ENCODE results near the gene ASB4.
"Not testable (repeated sequence)": the region's sequence is repeated elsewhere in the genome, so short reads cannot be mapped to it uniquely, and the experiment has no call there.

Gene ASB4

DNA sequence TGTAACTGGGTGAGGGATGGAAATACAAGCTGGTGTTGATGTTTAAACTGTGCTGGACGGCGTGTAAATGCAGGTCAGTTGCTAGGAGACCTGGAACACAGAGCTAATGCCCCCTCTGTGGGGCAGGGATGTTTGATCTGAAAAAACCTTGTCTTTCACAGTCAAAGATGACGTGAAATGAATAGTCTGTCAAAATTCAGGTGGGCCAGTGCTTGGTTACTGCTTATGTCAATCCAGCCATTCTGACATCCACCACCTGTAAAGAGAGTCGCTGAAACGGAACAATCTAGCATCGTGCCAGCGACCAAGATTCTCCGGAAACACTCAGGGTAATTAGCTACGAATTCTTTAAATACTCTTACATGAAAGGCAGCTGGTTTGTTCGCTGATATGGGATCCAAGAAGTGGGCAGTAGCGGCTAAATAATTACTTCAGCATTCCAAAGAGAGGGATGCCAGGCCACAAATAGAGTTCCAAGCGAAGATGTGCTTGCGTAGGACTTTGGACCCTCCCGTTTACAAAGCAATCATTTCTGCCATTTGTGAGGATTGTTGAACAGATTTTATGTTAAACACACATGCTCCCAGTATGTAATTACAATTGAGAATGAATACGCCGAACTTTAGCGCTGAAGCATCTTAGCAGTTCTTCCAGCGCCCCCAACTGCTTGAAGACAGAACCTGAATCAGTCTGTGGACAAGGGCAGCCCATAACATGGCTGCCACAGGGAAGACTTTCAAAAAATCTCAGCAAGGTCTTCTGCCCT, 7.3 kb upstream of the ASB4 start:
- peak; percentile 43 for DNase-seq

DNA sequence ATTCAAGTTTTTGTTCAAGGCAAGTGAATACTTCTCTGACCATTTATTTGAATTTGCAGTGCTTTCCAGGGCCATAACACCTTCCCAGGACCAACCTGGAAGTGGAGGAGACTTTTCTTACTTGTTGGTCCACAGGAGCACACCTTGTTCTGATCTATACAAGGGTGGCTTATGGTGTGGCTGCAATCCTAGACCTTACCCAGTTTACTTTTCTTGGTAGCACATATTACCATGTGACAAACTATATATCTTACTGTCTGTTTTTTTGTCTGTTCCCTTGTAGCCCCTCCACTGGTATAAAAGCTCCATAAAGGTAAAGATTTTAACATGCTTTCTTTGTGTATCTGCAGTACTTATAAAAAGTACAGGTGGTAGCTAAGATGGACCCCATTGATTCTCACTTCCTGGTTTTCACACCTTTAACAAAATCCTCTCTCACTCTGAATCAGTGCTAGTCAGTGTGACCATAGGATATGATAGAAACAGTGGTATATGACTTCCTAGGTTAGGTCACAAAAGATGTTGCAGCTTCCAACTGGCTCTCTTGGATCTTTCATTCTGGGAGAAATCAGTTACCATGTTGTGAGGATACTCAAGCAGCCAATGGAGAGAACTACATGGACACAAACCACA, 5.6 kb upstream of the ASB4 start:
- DNase-seq: no peak

DNA sequence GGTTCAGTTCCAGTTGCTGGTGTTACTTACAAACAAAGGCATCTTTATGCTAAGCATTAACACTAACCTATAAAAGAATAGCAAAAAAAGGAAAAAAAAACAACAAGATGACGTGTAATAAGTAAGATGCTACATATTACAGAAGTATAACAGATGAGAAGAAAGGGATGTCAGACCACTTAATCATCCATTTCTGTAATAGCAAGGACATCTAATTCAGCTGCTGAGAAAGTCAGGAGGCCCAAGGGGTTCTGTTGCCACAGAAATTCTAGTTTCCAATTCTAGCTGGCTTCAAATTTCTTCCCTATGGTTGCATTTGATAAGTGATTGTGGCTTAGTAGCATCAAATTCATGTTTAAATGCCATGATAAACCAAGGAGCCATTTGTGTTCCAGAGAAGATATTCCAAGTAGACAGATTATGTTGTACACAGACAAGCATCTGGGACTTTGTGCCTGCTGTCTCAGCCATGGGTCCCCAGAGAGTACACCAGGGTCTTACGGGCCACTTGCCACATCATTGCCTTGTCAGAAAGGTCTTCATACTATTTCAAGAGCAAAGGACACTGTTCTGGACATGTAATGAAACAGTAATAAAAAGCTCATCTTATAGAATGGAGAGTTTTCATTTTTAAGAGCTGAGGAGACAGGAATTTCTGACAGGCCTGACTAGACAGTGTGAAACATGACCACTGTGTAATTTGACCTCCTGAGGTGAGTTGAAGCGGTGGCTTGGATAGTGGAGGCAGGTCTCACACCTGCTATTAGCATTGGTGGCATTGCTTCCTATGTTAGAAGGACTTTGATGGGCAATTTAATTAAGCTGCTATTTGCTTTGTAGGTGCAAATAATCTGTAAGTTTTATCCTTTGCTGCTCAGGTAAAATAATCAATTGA, 4.2 kb upstream of the ASB4 start:
- DNase-seq: no peak

DNA sequence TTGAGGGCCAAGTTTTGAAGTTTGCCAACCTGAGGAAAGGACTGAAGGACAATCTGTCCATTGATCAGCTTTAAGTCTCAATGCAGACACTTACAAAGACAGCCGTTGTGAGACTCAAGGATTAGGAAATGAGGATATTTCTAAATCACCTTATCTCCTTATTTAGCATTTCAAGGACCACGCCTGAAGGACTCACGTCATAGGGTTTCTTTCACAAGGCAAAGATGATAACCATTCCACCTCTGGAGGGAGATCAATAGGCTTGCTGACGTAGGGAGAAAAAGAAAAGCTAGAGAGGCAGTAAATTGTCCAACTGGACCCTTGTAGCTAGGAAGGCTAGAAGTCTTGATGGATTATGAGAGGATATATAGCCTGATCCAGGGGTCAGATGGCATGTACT, 3.3 kb upstream of the ASB4 start:
- DNase-seq: no peak

DNA sequence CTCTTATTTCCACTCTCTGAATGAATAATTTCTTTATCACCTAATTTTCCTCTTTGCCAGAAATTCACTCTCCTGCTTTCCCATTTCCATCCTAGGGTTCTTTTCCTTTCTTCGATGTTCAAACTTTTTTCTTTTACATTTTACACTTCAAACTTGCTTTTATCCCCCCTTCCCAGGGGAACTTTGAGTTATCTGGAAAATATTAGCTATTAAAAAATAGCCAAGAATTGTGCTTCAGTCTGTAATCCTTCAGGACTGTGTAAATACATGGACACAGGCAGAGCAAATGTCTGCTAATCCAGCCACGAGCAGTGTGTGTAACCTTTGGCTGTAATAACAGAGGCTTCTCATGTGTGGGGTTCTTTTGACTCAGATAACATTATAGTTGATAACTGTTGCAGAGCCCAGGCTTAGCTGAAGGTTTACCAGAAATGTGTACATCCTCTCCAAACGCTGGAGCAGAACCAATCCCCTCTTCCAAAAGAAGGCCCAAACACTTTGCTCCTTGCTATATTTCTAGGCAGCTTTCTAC, 4.6 kb downstream of the ASB4 start:
- no peak for DNase-seq

DNA sequence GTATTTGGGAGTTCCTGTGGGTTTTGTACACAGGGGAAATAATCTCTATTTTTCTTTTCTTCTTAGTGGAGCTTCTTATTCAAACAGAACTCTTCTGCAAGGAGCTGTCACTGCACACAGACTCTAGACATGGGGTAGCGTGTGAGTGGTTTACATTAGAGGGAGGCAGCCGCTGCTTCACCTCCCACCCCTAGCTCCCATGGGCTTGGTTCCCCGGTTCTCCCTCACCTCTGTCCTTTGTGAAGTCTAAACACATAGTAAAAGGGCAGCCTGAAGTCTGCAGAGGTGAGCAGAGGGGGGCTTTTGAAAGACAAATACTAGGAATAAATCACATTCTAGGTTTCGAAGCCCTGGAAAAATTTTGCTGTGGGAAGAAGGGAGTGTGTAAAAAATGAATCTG, 5.5 kb downstream of the ASB4 start:
- DNase-seq: no peak

DNA sequence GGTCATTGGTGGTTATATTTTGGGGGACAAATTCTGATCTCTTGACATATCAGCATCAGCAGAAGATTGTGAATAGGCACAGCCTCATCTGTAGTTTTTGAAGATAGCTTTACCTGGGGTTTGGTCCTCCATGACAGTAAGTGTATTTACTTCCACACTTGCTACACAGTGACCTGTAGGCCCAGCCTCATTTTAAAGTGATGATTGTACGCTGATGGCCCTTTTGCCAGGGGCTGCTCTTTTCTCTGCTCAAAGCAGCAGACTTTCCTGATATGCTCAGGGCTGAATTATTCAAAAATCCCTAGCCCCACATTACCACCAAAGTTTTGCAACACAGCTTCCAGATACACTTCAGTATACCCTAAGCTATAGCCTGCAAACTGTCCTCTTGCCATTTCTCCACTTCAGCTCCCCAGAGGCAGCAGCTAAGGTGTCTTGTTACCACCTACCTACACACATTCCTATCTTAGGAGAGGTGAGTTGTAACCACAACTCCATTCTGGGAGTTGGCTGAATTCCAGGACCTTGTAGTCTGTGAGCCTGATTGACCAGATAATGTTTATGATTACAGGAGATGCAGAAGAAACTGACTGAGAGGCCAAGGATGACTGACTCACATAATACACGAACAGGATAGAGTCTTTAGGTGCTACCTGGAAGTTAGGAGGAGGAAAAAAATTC, 6.0 kb downstream of the ASB4 start:
- no peak for DNase-seq

DNA sequence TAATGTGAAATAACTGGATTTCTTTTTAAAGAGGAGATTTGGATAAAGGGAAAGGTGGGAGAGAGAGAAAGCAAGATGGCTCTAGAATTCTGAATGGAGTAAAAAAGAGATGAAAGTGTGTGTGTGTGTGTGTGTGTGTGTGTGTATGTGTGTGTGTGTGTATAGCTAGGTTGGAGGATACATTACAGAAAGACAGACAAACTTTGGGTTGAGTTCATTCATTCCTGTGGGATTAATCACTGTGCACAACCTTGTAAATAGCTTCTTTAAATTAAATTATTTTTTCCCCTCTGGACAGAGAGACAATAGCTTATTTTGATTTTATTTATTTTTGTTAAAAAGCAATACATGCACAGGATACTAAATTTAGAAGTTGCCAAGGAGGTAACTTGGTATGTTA, 7.5 kb downstream of the ASB4 start:
- DNase-seq: peak; percentile 57

DNA sequence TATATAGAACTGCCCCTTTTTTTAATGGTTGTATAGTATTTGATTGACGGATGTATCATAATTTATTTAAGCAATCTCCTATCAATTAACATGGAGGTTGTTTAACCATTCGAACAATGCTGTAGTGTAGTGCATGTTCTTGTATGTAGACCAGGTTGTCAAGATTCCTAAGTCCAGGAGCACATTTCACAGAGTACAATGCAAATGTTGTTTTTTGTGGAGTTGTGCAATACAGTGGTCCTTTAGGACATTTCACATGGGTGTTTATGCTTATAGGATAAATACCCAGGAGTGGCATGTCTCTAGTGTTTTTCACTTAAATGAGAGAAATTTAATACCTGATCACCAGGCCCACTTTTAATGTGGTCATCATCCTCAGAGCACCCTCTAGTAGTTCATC, 8.1 kb downstream of the ASB4 start:
- no peak for DNase-seq

DNA sequence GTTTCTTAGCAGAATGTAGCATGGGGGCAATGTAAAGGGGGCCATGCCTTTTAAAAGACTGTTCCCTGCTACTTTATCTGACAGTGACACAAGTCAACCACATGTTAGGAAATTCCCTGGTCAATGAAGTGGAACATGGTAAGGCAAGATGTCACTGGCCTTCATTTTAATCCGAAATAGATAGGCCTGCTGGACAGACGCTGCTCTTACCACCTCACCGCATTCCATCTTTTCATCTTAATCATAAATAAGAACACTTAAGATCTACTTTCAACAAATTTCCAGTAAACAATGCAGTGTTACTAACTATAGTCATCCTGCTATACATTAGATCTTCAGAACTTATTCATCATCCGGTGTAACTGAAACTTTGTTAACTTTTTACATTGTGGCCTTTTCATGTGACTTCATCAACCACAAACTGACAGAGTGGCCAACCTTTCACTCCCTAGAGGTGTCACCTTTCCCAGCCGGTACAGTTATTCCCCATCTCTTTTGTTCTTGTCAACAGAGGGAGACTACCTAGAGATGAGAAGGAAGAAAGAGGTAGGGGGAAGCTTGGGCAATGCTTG, 15.6 kb downstream of the ASB4 start:
- DNase-seq: peak; percentile 34

DNA sequence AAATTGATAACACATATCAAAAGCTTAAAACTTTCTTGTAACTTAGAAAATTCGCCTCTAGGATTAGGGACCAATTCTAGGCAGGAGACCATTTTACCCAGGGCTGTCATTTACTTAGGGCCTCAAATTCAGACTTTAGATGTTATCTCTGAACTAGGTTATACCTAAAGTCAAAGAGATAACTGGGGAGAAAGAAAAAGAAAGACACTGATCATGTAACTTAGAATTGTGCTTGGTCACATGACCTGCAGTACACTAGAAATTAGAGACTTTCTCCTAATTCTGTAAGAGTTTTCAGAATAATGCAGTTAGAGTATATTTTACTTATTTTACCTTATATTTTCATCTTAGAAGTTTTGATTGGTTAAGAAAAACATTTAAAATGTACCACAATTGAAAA, 16.7 kb downstream of the ASB4 start:
- DNase-seq: no peak

DNA sequence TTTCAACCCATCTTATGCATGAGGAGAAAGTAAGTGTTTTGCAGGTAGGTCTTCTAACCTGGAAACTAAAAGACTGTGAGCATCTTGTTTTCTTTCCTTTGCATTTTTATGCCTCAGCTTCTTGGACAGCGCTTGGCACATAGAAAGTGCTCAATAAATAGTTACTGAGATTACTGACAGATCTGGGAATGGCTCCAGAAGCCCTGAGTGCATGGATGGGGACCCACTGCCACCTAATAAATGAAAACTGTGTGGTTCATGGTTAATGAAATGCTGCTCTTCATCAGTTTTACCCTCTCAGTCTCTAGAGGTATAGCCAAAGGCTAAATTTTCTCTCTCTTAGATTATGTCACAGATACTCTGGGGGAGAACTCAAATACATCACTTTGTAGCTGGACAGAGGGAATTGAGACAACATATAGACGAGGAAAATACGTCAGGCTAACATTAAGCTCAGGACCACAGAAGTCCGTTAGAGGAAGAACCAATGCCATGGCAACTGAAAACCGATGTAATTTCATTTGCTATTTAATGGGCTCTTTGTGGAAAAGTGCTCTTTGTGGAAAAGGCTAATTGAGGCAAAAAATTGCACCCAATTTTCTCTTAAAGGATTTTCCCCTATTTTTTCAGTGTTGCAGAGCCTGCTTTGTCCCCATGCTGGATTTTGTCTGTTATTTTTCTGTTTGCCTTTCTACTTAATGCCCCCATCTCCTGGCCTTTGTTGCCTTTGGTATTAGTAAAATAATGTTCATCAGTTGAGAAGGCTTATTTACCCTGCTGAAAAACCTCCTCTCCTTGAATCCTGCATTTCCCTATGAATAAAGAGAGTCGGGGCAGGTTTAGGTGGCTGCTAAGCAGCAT, 17.8 kb downstream of the ASB4 start:
- DNase-seq: no peak

DNA sequence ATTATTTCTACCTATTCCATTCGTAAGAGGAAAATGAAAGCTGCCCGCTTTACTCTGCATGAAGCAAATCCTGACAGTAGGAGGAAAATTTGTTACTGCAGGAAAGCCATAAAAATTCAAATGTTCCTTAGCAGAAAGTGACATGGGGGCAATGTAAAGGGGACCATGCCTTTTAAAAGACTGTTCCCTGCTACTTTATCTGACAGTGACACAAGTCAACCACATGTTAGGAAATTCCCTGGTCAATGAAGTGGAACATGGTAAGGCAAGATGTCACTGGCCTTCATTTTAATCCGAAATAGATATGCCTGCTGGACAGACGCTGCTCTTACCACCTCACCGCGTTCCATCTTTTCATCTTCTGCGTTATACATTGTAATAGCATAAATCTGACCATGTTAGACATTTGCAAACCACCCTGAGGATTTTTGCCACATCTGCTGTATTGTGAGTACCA, 18.4 kb downstream of the ASB4 start:
- DNase-seq: not testable (repeated sequence)

DNA sequence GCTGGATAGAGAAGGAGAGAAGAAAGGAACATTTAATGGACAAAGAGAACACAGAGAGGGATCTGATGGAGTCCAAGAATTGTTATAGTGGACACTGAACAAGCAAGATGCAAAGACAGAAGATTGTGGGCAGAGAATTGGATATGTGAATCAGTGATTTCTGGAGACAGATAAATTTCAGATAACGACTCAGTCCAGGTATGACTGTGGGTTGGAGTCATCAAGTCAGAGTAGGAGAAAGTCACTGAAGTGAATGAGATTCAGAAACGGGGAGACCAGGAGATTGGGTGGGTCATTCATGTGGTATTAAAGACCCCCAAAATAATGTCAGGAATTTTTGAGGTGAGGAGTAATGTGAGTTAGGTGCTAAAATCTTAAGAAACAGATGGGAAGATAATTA, 23.0 kb downstream of the ASB4 start:
- no peak for DNase-seq

DNA sequence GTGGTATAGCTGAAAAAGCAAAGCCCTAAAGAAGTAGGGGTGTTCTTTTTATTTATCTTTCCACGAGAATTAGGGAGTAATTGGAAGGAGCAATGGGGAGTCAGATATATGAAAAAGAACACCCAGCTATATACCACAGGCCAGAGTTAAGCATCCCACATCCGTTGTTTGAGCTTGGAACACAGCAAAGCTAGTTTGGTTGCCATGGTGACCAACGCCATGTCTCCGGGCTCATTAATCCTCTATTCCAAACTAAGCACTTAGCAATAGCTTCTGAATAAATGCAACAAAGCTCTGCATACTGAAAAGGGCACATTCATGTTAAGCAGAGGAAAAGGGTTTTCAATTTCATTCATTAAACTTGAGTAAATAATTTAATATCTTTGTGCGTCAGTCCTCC, 23.5 kb downstream of the ASB4 start:
- DNase-seq: peak; percentile 37

DNA sequence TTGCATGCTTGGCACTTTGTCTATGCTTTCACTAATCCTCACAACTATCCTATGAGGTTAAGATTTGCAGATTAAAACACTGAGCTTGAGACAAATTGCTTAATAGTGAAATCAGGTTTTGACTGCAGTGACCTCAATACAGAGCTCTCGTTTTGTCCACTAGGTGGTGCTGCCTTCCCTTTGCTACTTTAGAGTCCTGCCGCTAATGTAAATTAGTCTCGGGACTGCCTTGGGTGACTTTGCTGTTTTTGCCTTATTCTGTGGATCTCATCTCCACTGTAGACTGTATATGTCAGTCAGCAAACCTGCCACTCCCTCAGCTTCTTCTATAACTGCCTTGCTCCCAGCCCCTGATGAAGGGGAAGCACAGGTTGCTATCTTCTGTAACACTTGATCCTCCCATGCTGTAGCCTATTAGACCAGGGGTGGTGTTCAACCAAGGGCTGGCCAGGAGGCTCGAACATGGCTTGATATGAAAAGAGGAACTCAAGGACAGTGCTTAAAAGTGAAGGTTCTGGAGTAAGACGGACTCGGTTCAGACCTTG, 26.0 kb downstream of the ASB4 start:
- peak; percentile 67 for DNase-seq

DNA sequence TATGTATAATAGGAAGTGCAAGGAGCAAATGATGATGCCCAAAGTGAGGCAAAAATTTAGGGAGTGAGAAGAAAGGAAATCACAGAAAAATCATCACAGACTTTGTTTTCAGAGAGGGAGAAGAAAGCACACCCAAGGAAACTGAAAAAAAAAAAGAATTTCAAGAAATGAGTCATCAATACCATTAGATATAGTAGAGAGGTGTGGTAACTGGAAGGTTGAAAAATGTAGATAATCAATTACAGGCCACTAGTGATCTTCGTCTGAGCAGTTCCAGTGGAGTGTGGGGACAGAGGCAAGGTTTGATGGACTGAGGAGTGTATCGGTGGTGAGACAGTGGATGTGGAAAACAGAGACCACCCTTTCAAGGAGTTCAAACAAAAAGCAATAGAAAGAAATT, 31.7 kb downstream of the ASB4 start:
- no peak for DNase-seq

DNA sequence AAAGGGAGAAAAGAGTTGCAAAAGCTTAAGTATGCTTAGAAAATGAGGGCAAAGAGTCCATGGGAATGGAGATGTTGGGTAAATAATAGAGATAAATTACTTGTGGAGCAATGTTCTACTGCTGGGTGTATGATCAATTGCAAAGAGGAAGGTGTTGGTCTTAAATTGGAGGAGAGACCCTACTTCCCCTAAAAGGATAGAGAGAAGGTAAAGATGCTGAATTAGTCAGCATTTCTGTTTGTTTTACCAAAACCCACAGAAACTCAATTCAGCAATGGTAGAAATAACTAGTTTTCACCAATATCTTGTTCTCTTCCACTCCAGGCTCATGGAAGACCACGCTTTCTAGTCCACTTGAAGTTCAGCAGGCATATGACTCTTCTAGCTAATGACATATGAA, 32.1 kb downstream of the ASB4 start:
- no peak for DNase-seq

DNA sequence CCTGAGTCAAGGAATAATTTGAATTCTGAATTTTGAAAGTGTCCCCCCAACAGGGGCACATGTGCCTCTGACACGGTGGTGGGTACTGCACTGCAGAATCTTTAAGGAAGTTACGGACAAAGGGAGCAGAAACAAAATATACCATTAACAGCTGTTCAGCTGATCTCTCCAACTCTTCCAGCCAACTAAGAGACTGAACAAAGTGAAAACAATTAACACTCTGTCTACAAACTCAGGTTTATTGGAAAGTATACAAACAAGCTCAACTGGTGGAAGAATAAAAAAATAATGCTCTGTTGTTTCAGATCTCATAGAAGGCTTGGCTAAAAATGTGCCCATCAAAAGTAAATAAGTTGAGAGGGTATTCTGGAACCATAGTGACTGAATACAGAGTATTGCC, 34.4 kb downstream of the ASB4 start:
- no peak for DNase-seq

DNA sequence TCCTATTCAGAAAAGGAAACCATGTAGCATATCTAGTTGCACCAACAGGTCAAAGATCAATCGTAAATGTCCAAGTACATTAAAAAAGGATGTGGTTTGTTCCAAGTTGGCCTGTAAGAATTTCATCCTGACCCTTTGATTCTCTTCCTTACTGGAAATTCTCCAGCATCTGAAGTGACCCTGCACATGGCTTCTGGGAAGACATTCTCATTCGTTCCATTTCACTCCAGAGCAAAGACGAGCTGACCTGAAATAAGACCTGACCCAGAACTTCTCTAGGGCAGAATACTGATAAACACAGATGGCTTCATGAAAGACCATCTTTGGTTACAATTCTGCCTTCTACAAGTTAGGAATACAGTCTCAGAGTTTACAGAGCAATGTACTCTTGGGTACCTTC, 39.8 kb downstream of the ASB4 start:
- no peak for DNase-seq

DNA sequence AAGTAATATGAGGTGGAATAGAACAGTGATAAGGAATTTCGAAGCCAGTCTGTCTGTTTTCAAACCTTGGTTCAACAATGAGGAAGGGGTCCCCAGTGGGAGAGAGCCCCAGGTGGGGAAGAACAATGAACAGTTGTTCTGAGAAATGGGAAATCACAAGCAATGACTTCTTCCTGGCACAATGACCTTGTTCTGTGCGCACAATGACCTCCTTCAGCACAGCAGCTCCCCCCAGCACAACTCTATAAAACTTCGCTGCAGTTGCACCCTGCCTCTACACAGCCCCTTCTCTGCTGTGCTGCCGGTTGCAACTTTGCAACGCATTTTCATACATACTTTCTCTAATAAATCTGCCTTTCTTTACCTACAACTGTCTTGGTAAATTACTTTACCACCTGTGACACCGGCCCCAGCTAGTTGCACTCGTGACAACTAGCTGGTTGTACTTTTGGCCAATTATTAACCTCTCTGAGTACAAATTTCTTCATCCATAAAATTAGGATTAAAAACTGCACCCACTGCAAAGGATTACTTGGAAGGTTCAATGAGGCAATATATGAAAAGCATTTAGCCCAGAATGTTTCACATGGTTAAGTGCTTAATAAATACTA, 40.5 kb downstream of the ASB4 start:
- no peak for DNase-seq

Data from EL (cell line).